ENCODE measurements around the gene MAVS. TPM values are rescaled to one million over a fixed set of nuclear protein-coding genes. Genes with fewer than 3 reads are reported as not detected.

Gene MAVS
- total RNA-seq, 1 experiment from 2014 or later = 32.3 TPM

DNA sequence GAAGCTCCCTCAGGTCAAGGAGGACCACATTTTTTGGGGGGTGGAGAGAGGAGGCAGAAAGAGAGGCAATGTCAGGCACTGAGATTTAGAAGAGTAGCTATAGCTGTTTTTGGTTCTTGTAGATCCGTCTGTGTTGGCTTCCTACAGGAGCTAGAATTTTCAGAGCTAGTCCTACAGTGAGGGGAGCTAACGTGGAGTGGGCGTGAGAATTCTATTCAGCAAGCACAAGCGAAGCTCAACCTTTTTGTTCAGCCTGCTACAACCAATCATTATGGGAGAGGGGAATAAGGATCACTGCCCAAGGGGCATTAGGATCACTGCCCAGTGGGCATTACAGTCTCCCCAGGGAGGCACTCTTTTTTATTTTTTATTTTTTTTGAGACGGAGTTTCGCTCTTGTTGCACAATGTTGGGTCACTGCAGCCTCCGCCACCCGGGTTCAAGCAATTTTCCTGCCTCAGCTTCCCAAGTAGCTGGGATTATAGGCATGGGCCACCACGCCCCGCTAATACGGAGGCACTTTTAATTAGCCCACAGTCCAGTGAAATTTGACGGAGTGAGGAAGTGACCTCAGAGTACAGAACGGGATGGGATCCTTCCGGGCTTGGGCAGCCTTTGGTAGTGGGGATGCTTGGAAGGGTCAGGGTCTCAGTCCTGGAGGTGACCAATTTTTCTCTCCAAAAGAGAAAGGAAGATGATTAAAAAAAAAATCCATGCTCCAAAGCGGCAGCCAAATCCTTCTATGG is 41.4 kb downstream of the MAVS start:
- Histone ChIP-seq H3K9me3 (ENCODE audit: control insufficient read depth, insufficient read depth, low read depth, low read length) (no peaks in the 10 kb centered on the region), H3K4me3 (ENCODE audit: low read depth in 2 of 2, low read length in 2 of 2) (peak overlapping the region; percentile 86 to 98), H3K36me3 (ENCODE audit: control insufficient read depth, insufficient read depth, low read length) (peaks cover 14% of the 10 kb centered on the region), H3K27me3 (ENCODE audit: control insufficient read depth, insufficient read depth, low read length) (no peaks in the 10 kb centered on the region), H3K27ac (ENCODE audit: low read length) (peak overlapping the region; percentile 97), H3K4me1 (ENCODE audit: control insufficient read depth, insufficient read depth, low read length) (peaks cover 20% of the 10 kb centered on the region)
- ATAC-seq = no peak
- DNase-seq (ENCODE audit: low read depth, low spot score) = no peak
- no peak for TF ChIP-seq POLR2AphosphoS5 (IDR thresholded peaks at IDR 0.05; ENCODE audit: low read depth, low read length)
- TF ChIP-seq, protein P1, sequence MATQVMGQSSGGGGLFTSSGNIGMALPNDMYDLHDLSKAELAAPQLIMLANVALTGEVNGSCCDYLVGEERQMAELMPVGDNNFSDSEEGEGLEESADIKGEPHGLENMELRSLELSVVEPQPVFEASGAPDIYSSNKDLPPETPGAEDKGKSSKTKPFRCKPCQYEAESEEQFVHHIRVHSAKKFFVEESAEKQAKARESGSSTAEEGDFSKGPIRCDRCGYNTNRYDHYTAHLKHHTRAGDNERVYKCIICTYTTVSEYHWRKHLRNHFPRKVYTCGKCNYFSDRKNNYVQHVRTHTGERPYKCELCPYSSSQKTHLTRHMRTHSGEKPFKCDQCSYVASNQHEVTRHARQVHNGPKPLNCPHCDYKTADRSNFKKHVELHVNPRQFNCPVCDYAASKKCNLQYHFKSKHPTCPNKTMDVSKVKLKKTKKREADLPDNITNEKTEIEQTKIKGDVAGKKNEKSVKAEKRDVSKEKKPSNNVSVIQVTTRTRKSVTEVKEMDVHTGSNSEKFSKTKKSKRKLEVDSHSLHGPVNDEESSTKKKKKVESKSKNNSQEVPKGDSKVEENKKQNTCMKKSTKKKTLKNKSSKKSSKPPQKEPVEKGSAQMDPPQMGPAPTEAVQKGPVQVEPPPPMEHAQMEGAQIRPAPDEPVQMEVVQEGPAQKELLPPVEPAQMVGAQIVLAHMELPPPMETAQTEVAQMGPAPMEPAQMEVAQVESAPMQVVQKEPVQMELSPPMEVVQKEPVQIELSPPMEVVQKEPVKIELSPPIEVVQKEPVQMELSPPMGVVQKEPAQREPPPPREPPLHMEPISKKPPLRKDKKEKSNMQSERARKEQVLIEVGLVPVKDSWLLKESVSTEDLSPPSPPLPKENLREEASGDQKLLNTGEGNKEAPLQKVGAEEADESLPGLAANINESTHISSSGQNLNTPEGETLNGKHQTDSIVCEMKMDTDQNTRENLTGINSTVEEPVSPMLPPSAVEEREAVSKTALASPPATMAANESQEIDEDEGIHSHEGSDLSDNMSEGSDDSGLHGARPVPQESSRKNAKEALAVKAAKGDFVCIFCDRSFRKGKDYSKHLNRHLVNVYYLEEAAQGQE (IDR thresholded peaks at IDR 0.05; ENCODE audit: insufficient read depth in 1 of 2, low read depth in 2 of 2, low read length in 1 of 2) = no peak
- TF ChIP-seq SIN3A (IDR thresholded peaks at IDR 0.05; ENCODE audit: borderline replicate concordance, insufficient read depth, low read depth, low read length) = no peak
- TF ChIP-seq, protein P2, sequence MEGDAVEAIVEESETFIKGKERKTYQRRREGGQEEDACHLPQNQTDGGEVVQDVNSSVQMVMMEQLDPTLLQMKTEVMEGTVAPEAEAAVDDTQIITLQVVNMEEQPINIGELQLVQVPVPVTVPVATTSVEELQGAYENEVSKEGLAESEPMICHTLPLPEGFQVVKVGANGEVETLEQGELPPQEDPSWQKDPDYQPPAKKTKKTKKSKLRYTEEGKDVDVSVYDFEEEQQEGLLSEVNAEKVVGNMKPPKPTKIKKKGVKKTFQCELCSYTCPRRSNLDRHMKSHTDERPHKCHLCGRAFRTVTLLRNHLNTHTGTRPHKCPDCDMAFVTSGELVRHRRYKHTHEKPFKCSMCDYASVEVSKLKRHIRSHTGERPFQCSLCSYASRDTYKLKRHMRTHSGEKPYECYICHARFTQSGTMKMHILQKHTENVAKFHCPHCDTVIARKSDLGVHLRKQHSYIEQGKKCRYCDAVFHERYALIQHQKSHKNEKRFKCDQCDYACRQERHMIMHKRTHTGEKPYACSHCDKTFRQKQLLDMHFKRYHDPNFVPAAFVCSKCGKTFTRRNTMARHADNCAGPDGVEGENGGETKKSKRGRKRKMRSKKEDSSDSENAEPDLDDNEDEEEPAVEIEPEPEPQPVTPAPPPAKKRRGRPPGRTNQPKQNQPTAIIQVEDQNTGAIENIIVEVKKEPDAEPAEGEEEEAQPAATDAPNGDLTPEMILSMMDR (IDR thresholded peaks at IDR 0.05) = no peak
- intact Hi-C loops (cut with micrococcal nuclease; ENCODE audit: unreplicated experiment) (no loop called here), in situ Hi-C loops (cut with HindIII; ENCODE audit: low pct_unique_long_range_greater_than_20kb, low sequenced_read_pairs) (no loop called here)
- BruUV-seq (replicated peaks) = no TSS peak
- ChIA-PET POLR2A (interaction anchor here (0.6 kb wide), 1 partner anchor 10 kb away, joined by 9 read pairs; no protein-coding TSS in a partner anchor), CTCF (interaction anchor here (0.6 kb wide), 2 partner anchors 34 to 296 kb away, joined by 3 read pairs; no protein-coding TSS in a partner anchor)

DNA sequence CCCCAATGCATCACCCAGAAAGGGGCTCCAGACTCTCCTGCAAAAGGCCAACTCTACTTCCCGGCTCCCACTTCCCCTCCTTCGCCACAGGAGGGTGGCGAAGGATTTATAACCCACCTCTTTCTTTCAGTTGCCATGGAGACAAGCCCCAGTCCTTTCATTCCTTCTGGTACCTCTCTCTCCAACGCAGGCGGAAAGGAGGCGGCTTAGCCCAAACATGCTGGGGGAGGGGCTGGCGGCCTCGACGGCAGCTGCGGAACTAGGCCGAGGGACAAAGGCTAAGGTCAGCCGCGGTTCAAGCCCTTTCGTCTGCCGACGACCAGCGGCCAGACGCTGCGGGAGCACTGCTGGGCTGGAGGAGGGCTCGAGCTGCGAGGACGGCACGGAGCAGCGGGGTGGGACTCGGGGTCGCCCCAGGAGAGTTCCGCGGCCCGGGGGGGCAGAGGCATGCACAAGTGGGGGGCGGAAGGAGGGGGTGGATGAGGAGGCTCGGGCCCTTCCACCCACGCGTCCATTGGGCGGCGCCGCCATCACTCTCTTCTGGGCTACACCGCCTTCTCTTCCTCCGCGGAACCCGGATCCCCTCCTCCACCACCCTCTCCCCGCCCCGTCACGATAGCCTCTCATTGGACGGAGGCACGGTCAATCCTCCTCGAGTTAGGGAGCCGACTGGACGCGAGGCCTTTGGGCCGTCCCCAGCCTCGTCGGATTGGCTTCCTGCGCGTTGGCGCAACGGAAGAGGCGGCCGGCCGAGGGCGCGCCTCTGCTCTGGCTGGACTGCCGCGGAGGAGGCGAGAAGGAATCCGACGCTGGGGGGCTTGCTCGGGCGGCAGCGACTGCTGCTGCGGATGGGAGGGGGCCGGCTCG is 42.2 kb downstream of the MAVS start, which contains the start of gene PANK2:
Gene PANK2 (plus strand): TSS at position 766 of the 867 bp plus-strand sequence.
- ChIA-PET POLR2A (no interaction called here), CTCF (no interaction called here)
- H3K9me3 ChIP-seq (ENCODE audit: control insufficient read depth, insufficient read depth, low read depth, low read length) = no peaks in the 10 kb centered on the region
- BruUV-seq (replicated peaks) = no TSS peak
- H3K27me3 ChIP-seq (ENCODE audit: control insufficient read depth, insufficient read depth, low read length) = no peaks in the 10 kb centered on the region
- DNase-seq (ENCODE audit: low read depth, low spot score) = peak; percentile 96
- H3K36me3 ChIP-seq (ENCODE audit: control insufficient read depth, insufficient read depth, low read length) = peaks cover 14% of the 10 kb centered on the region
- intact Hi-C loops (cut with micrococcal nuclease; ENCODE audit: unreplicated experiment) (no loop called here), in situ Hi-C loops (cut with HindIII; ENCODE audit: low pct_unique_long_range_greater_than_20kb, low sequenced_read_pairs) (no loop called here)
- peak within 1 kb of the TSS; percentile 86 to 98 for H3K4me3 ChIP-seq (ENCODE audit: low read depth in 2 of 2, low read length in 2 of 2)
- peak; percentile 97 for ATAC-seq
- peaks cover 28% of the 10 kb centered on the region for H3K4me1 ChIP-seq (ENCODE audit: control insufficient read depth, insufficient read depth, low read length)
- H3K27ac ChIP-seq (ENCODE audit: low read length) = peak within 1 kb of the TSS; percentile 98
- TF ChIP-seq TCF7L2 (IDR thresholded peaks at IDR 0.05; ENCODE audit: low read depth, low read length) (0 out of 2 replicates have a peak, but pooled peaks have one; percentile 40), POLR2AphosphoS5 (IDR thresholded peaks at IDR 0.05; ENCODE audit: low read depth, low read length) (peak; percentile 75)
- TF ChIP-seq, protein P1 (IDR thresholded peaks at IDR 0.05; ENCODE audit: insufficient read depth in 1 of 2, low read depth in 2 of 2, low read length in 1 of 2) = no peak; a peak in 1 of 4 replicates
- TF ChIP-seq, protein P2 (IDR thresholded peaks at IDR 0.05) = no peak

Data from Panc1 (cell line).